ENCODE results near the gene TBX2. TPM values are rescaled to one million over a fixed set of nuclear protein-coding genes. Genes with fewer than 3 reads are reported as not detected.

TBX2 gene
- total and polyA plus RNA-seq, 2 donors from 2014 or later, result 66.4 to 122 TPM

DNA sequence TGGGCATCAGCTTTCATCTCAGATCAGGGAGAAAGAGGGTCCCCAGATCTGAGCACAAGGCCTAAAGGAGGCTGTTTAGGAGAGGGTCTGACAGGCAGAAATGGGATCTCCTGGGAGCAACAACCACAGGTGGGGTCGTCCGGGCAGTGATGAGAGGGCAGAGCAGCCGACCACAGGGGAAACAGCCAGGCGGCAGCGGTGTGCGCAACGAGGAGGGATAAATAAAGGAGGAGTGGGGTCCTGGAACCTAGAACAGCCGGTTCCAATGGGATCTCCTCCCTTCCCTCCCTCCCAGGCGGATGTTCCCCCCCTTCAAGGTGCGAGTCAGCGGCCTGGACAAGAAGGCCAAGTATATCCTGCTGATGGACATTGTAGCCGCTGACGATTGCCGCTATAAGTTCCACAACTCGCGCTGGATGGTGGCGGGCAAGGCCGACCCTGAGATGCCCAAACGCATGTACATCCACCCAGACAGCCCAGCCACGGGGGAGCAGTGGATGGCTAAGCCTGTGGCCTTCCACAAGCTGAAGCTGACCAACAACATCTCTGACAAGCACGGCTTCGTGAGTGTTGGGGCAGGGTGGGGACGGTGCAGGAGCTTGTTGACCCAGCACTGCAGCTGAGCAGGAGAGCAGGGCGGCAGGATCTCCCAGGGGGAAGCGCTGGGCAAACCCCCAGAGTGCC lies 1.9 kb downstream of the TBX2 start:
- H3K9me3 ChIP-seq (ENCODE audit: control insufficient read depth in 2 of 3, insufficient read depth in 1 of 3, low read length in 3 of 3), result no peaks in the 10 kb centered on the region
- H3K27ac ChIP-seq (ENCODE audit: low read depth in 2 of 2, low read length in 2 of 2), result peak overlapping the region; percentile 76 to 88
- peak overlapping the region; percentile 77 to 87 (median 80) for H3K4me3 ChIP-seq (ENCODE audit: low read length in 3 of 3)
- intact Hi-C loops (cut with DNase I), result loop anchor here (5.0 kb wide), 1 partner anchor 399 kb away; no protein-coding TSS in a partner anchor
- H3K4me1 ChIP-seq (ENCODE audit: control insufficient read depth in 2 of 3, insufficient read depth in 2 of 3, low read depth in 1 of 3, low read length in 3 of 3), result peaks cover 0 to 17% (median 0%) of the 10 kb centered on the region in 3 donors
- H3K36me3 ChIP-seq (ENCODE audit: control insufficient read depth in 2 of 3, insufficient read depth in 3 of 3, low read length in 3 of 3), result peaks cover 0 to 12% (median 4%) of the 10 kb centered on the region in 3 donors
- H3K9ac ChIP-seq (ENCODE audit: low read length in 3 of 3), result peak overlapping the region; percentile 37 to 92 (median 38)
- DNase-seq (peak in 3 of 5 donors; percentile 24 to 67 (median 32)), FAIRE-seq (no peak)
- TF ChIP-seq, protein P1, sequence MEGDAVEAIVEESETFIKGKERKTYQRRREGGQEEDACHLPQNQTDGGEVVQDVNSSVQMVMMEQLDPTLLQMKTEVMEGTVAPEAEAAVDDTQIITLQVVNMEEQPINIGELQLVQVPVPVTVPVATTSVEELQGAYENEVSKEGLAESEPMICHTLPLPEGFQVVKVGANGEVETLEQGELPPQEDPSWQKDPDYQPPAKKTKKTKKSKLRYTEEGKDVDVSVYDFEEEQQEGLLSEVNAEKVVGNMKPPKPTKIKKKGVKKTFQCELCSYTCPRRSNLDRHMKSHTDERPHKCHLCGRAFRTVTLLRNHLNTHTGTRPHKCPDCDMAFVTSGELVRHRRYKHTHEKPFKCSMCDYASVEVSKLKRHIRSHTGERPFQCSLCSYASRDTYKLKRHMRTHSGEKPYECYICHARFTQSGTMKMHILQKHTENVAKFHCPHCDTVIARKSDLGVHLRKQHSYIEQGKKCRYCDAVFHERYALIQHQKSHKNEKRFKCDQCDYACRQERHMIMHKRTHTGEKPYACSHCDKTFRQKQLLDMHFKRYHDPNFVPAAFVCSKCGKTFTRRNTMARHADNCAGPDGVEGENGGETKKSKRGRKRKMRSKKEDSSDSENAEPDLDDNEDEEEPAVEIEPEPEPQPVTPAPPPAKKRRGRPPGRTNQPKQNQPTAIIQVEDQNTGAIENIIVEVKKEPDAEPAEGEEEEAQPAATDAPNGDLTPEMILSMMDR (IDR thresholded peaks at IDR 0.05; ENCODE audit: borderline replicate concordance, extremely low read depth, insufficient read depth), result no peak
- peaks cover 12% of the 10 kb centered on the region for H3K27me3 ChIP-seq (ENCODE audit: control insufficient read depth, insufficient read depth, low read length)

DNA sequence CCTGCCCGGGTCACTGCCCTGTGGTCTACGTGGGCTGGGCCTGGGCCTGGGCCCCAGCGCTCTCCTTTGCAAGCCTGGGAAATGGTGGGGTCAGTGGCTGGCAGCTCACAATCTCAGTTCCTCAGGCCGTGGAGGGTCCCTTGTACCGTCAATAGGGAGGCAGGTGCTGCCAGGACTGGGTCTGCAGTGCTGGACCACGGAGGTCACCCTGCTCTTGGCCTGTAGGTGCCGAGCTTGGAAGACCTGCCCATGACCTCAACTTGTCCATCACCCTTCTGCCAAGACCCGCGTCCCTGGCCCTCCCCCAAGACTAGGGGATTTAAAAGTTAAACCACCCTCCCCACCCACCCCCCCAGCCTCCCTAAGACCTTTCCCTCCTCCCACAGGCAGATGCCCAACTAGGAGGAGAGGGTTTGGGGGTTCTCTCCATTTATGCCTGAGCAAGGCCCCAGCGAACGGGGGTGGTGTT lies 2.5 kb downstream of the TBX2 start:
- peaks cover 16% of the 10 kb centered on the region for H3K27me3 ChIP-seq (ENCODE audit: control insufficient read depth, insufficient read depth, low read length)
- H3K9ac ChIP-seq (ENCODE audit: low read length in 3 of 3), result peak overlapping the region; percentile 38 to 92 (median 50)
- H3K4me1 ChIP-seq (ENCODE audit: control insufficient read depth in 2 of 3, insufficient read depth in 2 of 3, low read depth in 1 of 3, low read length in 3 of 3), result peaks cover 0 to 20% (median 3%) of the 10 kb centered on the region in 3 donors
- TF ChIP-seq, protein P1 (IDR thresholded peaks at IDR 0.05; ENCODE audit: borderline replicate concordance, extremely low read depth, insufficient read depth), result no peak
- FAIRE-seq, result no peak
- peaks cover 0 to 12% (median 4%) of the 10 kb centered on the region in 3 donors for H3K36me3 ChIP-seq (ENCODE audit: control insufficient read depth in 2 of 3, insufficient read depth in 3 of 3, low read length in 3 of 3)
- DNase-seq, result peak in 2 of 5 donors; percentile 41 to 66
- H3K27ac ChIP-seq (ENCODE audit: low read depth in 2 of 2, low read length in 2 of 2), result peak overlapping the region; percentile 88 to 90
- H3K9me3 ChIP-seq (ENCODE audit: control insufficient read depth in 2 of 3, insufficient read depth in 1 of 3, low read length in 3 of 3), result no peaks in the 10 kb centered on the region
- intact Hi-C loops (cut with DNase I), result loop anchor here (5.0 kb wide), 1 partner anchor 400 kb away; no protein-coding TSS in a partner anchor
- peak overlapping the region; percentile 77 to 87 (median 80) for H3K4me3 ChIP-seq (ENCODE audit: low read length in 3 of 3)

DNA sequence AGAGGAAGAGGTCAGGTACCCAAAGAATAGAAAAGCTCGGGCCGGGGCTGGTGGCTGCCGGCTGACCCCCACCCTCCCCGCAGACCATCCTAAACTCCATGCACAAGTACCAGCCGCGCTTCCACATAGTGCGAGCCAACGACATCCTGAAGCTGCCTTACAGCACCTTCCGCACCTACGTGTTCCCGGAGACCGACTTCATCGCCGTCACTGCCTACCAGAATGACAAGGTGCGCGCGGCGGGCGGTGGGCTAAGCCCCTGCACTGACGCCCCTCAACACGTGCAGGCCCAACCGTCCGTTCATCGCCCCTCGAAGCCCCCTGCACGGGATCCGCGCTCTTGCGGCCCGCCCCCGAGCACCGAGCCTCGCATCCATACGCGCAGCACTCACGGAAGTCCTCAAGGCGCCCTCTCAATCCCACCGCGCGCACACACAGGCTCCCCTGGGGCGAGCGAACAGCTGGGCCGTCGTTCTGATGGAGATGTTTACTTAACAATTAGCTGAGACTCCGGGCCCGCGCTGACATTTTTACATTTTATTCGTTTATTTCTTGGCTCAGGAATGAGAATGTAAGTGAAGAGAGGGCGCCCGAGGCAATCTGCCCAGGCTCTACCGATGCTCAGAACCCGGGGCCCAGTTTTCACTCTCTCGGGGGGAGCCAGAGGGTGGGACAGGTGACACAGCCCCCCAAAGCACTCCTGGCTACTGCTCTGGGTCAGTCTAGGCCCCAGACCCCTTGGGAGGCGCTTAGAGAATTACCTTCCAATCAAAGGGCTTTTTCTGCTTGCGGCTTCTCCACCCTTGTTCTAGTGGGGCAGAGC lies 3.5 kb downstream of the TBX2 start:
- intact Hi-C loops (cut with DNase I), result loop anchor here (5.0 kb wide), 1 partner anchor 401 kb away; no protein-coding TSS in a partner anchor
- FAIRE-seq, result no peak
- H3K27me3 ChIP-seq (ENCODE audit: control insufficient read depth, insufficient read depth, low read length), result peaks cover 22% of the 10 kb centered on the region
- H3K27ac ChIP-seq (ENCODE audit: low read depth in 2 of 2, low read length in 2 of 2), result peak overlapping the region; percentile 81 to 90
- TF ChIP-seq, protein P1 (IDR thresholded peaks at IDR 0.05; ENCODE audit: borderline replicate concordance, extremely low read depth, insufficient read depth), result no peak
- H3K9ac ChIP-seq (ENCODE audit: low read length in 3 of 3), result peak overlapping the region; percentile 74 to 82 (median 78)
- peaks cover 0 to 21% (median 4%) of the 10 kb centered on the region in 3 donors for H3K4me1 ChIP-seq (ENCODE audit: control insufficient read depth in 2 of 3, insufficient read depth in 2 of 3, low read depth in 1 of 3, low read length in 3 of 3)
- peak; percentile 55 to 79 (median 69) for DNase-seq
- H3K4me3 ChIP-seq (ENCODE audit: low read length in 3 of 3), result peak overlapping the region; percentile 74 to 87 (median 80)
- peaks cover 0 to 18% (median 7%) of the 10 kb centered on the region in 3 donors for H3K36me3 ChIP-seq (ENCODE audit: control insufficient read depth in 2 of 3, insufficient read depth in 3 of 3, low read length in 3 of 3)
- no peaks in the 10 kb centered on the region for H3K9me3 ChIP-seq (ENCODE audit: control insufficient read depth in 2 of 3, insufficient read depth in 1 of 3, low read length in 3 of 3)

All from kidney (tissue), 14 donors.